Prostate gland (tissue), 2 donors: ENCODE measurements around the gene MCRIP2.

ENCODE experiments used
- CTCF ChIP-seq, 4 experiments: fragments of 200-600 bp in 2 of 4; fragments of 450-650 bp in 2 of 4; sonication (generic) in 2 of 4; IDR thresholded peaks; 1 replicate in 3 of 4; 2 replicates in 1 of 4; pipeline ENCODE4 v1.5.1; 2016 to 2019; ENCODE audit warnings: antibody characterized with exemption in 4 of 4, mild to moderate bottlenecking in 2 of 4, moderate library complexity in 2 of 4
- POLR2A ChIP-seq: fragments of 450-650 bp; IDR thresholded peaks from one replicate; pipeline ENCODE4 v1.6.1; 2016; ENCODE audit warnings: antibody characterized with exemption, mild to moderate bottlenecking

- TF ChIP-seq POLR2A (no peak), CTCF (IDR thresholded peaks at IDR 0.05) (no peak)
Measured at GRCh38 chr16:608019-608418, 33.6 kb upstream of the MCRIP2 start.
